Measurements from ENCODE around the gene GGCX. TPM values are rescaled to one million over a fixed set of nuclear protein-coding genes. Genes with fewer than 3 reads are reported as not detected.

The GGCX gene
- total and polyA plus RNA-seq, 9 of the 15 experiments (the other 6 are each of a cell fraction or from before 2014, with no cell fraction given), result 14.4 to 47.1 (median 28.1) TPM

- TF ChIP-seq, protein P1, sequence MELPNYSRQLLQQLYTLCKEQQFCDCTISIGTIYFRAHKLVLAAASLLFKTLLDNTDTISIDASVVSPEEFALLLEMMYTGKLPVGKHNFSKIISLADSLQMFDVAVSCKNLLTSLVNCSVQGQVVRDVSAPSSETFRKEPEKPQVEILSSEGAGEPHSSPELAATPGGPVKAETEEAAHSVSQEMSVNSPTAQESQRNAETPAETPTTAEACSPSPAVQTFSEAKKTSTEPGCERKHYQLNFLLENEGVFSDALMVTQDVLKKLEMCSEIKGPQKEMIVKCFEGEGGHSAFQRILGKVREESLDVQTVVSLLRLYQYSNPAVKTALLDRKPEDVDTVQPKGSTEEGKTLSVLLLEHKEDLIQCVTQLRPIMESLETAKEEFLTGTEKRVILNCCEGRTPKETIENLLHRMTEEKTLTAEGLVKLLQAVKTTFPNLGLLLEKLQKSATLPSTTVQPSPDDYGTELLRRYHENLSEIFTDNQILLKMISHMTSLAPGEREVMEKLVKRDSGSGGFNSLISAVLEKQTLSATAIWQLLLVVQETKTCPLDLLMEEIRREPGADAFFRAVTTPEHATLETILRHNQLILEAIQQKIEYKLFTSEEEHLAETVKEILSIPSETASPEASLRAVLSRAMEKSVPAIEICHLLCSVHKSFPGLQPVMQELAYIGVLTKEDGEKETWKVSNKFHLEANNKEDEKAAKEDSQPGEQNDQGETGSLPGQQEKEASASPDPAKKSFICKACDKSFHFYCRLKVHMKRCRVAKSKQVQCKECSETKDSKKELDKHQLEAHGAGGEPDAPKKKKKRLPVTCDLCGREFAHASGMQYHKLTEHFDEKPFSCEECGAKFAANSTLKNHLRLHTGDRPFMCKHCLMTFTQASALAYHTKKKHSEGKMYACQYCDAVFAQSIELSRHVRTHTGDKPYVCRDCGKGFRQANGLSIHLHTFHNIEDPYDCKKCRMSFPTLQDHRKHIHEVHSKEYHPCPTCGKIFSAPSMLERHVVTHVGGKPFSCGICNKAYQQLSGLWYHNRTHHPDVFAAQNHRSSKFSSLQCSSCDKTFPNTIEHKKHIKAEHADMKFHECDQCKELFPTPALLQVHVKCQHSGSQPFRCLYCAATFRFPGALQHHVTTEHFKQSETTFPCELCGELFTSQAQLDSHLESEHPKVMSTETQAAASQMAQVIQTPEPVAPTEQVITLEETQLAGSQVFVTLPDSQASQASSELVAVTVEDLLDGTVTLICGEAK (IDR thresholded peaks at IDR 0.05), result no peak
- TF ChIP-seq, protein P1 (CRISPR knock-in tag; IDR thresholded peaks at IDR 0.05), result no peak
- TF ChIP-seq, protein P2, sequence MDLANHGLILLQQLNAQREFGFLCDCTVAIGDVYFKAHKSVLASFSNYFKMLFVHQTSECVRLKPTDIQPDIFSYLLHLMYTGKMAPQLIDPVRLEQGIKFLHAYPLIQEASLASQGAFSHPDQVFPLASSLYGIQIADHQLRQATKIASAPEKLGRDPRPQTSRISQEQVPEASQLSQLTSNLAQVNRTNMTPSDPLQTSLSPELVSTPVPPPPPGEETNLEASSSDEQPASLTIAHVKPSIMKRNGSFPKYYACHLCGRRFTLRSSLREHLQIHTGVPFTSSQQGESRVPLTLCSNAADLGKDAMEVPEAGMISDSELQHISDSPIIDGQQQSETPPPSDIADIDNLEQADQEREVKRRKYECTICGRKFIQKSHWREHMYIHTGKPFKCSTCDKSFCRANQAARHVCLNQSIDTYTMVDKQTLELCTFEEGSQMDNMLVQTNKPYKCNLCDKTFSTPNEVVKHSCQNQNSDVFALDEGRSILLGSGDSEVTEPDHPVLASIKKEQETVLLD (IDR thresholded peaks at IDR 0.05), result no peak
- TF ChIP-seq DIDO1 (tag; IDR thresholded peaks at IDR 0.05; ENCODE audit: low read depth) (no peak), SRSF9 (IDR thresholded peaks at IDR 0.05; ENCODE audit: borderline replicate concordance, low read depth, low read length) (no peak), THRAP3 (IDR thresholded peaks at IDR 0.05; ENCODE audit: borderline replicate concordance) (peak; percentile 59; the same call in 1 of the 2 replicates), ZFP36 (IDR thresholded peaks at IDR 0.05; ENCODE audit: low read depth, low read length, partially characterized antibody) (no peak), ETS2 (tag; IDR thresholded peaks at IDR 0.05; ENCODE audit: borderline replicate concordance, poor library complexity, severe bottlenecking) (no peak), CBFA2T2 (conservative IDR thresholded peaks at IDR 0.05) (no peak), NCOA6 (IDR thresholded peaks at IDR 0.05) (peak; percentile 43; the same call in 1 of the 2 replicates), MEF2D (tag; conservative IDR thresholded peaks at IDR 0.05; ENCODE audit: low read depth) (no peak), STAG1 (CRISPR knock-in tag; IDR thresholded peaks at IDR 0.05; ENCODE audit: borderline replicate concordance) (no peak), RAD21 (CRISPR knock-in tag; conservative IDR thresholded peaks at IDR 0.05 in 1 of 2, IDR thresholded peaks at IDR 0.05 in 1 of 2) (no peak), NFYB (IDR thresholded peaks at IDR 0.05; ENCODE audit: extremely low read depth, insufficient read length) (no peak), CEBPG (CRISPR knock-in tag; IDR thresholded peaks at IDR 0.05) (no peak), CEBPG (tag; conservative IDR thresholded peaks at IDR 0.05 in 1 of 2, IDR thresholded peaks at IDR 0.05 in 1 of 2) (no peak)
Measured at GRCh38 chr2:85542777-85543176, 18.5 kb downstream of the GGCX start (continued).

Measured in K562 (cell line).